ENCODE data around the gene RFX2.

DNA sequence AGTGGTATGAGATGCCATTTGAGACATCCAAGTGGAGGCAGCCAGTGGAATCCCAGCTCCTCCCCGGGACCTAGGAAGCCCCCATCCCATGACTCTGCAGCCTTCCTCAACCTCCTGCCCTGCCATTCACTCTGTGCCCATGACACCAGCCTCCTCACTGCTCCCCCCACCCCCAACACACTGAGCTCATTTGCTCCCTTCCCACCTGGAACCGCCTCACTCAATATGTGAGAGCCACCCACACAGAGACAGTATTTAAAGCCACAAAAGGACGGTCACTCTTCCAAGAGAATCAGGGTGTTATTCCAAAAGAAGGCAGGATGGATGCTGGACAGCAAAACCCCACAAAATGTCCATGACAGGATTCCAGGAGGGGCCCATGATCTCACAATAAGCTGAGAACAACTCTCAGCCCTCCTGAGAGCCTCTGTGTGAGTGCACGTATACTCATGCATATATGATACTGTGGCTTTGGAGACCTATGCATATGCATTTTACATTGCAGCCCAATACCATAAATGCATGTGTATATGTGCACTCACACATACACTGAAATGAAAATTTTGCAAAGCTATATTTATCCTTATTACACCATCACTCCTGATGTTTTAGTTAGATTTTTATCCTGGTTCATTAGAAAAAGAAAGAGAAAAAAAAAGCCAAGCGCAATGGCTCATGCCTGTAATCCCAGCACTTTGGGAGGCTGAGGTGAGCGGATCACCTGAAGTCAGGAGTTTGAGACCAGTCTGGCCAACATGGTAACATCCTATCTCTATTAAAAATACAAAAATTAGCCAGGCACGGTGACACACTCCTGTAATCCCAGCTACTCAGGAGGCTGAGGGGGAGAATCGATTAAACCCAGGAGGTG lies 121.5 kb downstream of the RFX2 start:
- TF ChIP-seq, protein P1, sequence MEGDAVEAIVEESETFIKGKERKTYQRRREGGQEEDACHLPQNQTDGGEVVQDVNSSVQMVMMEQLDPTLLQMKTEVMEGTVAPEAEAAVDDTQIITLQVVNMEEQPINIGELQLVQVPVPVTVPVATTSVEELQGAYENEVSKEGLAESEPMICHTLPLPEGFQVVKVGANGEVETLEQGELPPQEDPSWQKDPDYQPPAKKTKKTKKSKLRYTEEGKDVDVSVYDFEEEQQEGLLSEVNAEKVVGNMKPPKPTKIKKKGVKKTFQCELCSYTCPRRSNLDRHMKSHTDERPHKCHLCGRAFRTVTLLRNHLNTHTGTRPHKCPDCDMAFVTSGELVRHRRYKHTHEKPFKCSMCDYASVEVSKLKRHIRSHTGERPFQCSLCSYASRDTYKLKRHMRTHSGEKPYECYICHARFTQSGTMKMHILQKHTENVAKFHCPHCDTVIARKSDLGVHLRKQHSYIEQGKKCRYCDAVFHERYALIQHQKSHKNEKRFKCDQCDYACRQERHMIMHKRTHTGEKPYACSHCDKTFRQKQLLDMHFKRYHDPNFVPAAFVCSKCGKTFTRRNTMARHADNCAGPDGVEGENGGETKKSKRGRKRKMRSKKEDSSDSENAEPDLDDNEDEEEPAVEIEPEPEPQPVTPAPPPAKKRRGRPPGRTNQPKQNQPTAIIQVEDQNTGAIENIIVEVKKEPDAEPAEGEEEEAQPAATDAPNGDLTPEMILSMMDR (IDR thresholded peaks at IDR 0.05; ENCODE audit: low read depth, low read length, missing input control): no peak
- TF ChIP-seq RAD21 (IDR thresholded peaks at IDR 0.05) (no peak), TAF1 (conservative IDR thresholded peaks at IDR 0.05) (no peak), FOXA1 (IDR thresholded peaks at IDR 0.05) (no peak), YY1 (IDR thresholded peaks at IDR 0.05) (no peak), JUND (IDR thresholded peaks at IDR 0.05) (no peak), SP1 (IDR thresholded peaks at IDR 0.05) (no peak)
- TF ChIP-seq, protein P2, sequence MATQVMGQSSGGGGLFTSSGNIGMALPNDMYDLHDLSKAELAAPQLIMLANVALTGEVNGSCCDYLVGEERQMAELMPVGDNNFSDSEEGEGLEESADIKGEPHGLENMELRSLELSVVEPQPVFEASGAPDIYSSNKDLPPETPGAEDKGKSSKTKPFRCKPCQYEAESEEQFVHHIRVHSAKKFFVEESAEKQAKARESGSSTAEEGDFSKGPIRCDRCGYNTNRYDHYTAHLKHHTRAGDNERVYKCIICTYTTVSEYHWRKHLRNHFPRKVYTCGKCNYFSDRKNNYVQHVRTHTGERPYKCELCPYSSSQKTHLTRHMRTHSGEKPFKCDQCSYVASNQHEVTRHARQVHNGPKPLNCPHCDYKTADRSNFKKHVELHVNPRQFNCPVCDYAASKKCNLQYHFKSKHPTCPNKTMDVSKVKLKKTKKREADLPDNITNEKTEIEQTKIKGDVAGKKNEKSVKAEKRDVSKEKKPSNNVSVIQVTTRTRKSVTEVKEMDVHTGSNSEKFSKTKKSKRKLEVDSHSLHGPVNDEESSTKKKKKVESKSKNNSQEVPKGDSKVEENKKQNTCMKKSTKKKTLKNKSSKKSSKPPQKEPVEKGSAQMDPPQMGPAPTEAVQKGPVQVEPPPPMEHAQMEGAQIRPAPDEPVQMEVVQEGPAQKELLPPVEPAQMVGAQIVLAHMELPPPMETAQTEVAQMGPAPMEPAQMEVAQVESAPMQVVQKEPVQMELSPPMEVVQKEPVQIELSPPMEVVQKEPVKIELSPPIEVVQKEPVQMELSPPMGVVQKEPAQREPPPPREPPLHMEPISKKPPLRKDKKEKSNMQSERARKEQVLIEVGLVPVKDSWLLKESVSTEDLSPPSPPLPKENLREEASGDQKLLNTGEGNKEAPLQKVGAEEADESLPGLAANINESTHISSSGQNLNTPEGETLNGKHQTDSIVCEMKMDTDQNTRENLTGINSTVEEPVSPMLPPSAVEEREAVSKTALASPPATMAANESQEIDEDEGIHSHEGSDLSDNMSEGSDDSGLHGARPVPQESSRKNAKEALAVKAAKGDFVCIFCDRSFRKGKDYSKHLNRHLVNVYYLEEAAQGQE (IDR thresholded peaks at IDR 0.05): no peak
- TF ChIP-seq, protein P3, sequence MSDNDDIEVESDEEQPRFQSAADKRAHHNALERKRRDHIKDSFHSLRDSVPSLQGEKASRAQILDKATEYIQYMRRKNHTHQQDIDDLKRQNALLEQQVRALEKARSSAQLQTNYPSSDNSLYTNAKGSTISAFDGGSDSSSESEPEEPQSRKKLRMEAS (IDR thresholded peaks at IDR 0.05): no peak
- TF ChIP-seq, protein P4, sequence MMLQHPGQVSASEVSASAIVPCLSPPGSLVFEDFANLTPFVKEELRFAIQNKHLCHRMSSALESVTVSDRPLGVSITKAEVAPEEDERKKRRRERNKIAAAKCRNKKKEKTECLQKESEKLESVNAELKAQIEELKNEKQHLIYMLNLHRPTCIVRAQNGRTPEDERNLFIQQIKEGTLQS (IDR thresholded peaks at IDR 0.05): no peak
